Smooth muscle cell (in vitro differentiated cells): Measurements from ENCODE around the gene POLN. TPM values are rescaled to one million over a fixed set of nuclear protein-coding genes. Genes with fewer than 3 reads are reported as not detected.

ENCODE experiments used
- DNase-seq: peaks from one replicate; lab custom pipeline; 2025; ENCODE audit not compliant: unreplicated experiment; lab: John Stamatoyannopoulos, UW
- H2AFZ ChIP-seq: fragments of 200-600 bp; sonication (generic); 2 replicates; pipeline ENCODE4 v1.6.0; 2016; ENCODE audit warnings: antibody characterized with exemption, low read depth, mild to moderate bottlenecking
- H3F3A ChIP-seq: fragments of 200-600 bp; sonication (generic); 2 replicates; pipeline ENCODE4 v1.6.0; 2017; ENCODE audit warnings: antibody characterized with exemption, low read depth
- H3K27ac ChIP-seq: fragments of 200-600 bp; sonication (generic); 2 replicates; pipeline ENCODE4 v1.5.1; 2016; ENCODE audit warnings: low read depth, mild to moderate bottlenecking
- H3K27me3 ChIP-seq: fragments of 200-600 bp; sonication (generic); 2 replicates; pipeline ENCODE4 v1.6.1; 2016; ENCODE audit warnings: low read depth, mild to moderate bottlenecking
- H3K36me3 ChIP-seq: fragments of 200-600 bp; sonication (generic); 2 replicates; pipeline ENCODE4 v1.5.1; 2016; ENCODE audit warnings: low read depth
- H3K4me1 ChIP-seq: fragments of 200-600 bp; sonication (generic); 2 replicates; pipeline ENCODE4 v1.5.1; 2016; ENCODE audit warnings: low read depth
- H3K4me2 ChIP-seq: fragments of 200-600 bp; sonication (generic); 2 replicates; pipeline ENCODE4 v1.6.0; 2016; ENCODE audit warnings: mild to moderate bottlenecking
- H3K4me3 ChIP-seq: fragments of 200-600 bp; sonication (generic); 2 replicates; pipeline ENCODE4 v1.5.1; 2016; ENCODE audit warnings: mild to moderate bottlenecking
- H3K79me2 ChIP-seq: fragments of 200-600 bp; sonication (generic); 2 replicates; pipeline ENCODE4 v1.6.0; 2016; ENCODE audit warnings: low read depth, mild to moderate bottlenecking
- H3K9ac ChIP-seq: fragments of 200-600 bp; sonication (generic); 2 replicates; pipeline ENCODE4 v1.6.0; 2016; ENCODE audit warnings: low read depth
- H3K9me3 ChIP-seq: fragments of 200-600 bp; sonication (generic); replicated peaks from 2 replicates; pipeline ENCODE4 v1.5.1; 2016; ENCODE audit warnings: low read depth
- H4K20me1 ChIP-seq: fragments of 200-600 bp; sonication (generic); 2 replicates; pipeline ENCODE4 v1.6.0; 2016; ENCODE audit warnings: low read depth
- WGBS: methylation state at CpG from one replicate; pipeline ENCODE4 v1.1.7; 2016; ENCODE audit warnings: low lambda C conversion rate; 5-methylcytosine and 5-hydroxymethylcytosine counted together
- polyA plus RNA-seq: library from polyadenylated mRNA; unstranded; fragments of >200 nt; fragmentation: Nextera tagmentation; extraction: Ambion mirVana; gene quantifications from 2 replicates; pipeline ENCODE4 v1.2.1, GENCODE V29; 2016
- total RNA-seq: library from RNA; depleted of rRNA; stranded (reverse); fragments of >200 nt; gene quantifications from 2 replicates; pipeline ENCODE4 v1.2.3, GENCODE V29; 2014
- TF ChIP-seq, protein P1 (sequence below): fragments of 200-600 bp; sonication (generic); IDR thresholded peaks from 2 replicates; pipeline ENCODE4 v1.5.1; 2017; ENCODE audit warnings: borderline replicate concordance, mild to moderate bottlenecking, antibody characterized with exemption; ENCODE audit not compliant: insufficient read depth, poor library complexity, severe bottlenecking

POLN gene
- total and polyA plus RNA-seq, 2 experiments from 2014 or later, result 0.35 to 3.0 TPM

DNA sequence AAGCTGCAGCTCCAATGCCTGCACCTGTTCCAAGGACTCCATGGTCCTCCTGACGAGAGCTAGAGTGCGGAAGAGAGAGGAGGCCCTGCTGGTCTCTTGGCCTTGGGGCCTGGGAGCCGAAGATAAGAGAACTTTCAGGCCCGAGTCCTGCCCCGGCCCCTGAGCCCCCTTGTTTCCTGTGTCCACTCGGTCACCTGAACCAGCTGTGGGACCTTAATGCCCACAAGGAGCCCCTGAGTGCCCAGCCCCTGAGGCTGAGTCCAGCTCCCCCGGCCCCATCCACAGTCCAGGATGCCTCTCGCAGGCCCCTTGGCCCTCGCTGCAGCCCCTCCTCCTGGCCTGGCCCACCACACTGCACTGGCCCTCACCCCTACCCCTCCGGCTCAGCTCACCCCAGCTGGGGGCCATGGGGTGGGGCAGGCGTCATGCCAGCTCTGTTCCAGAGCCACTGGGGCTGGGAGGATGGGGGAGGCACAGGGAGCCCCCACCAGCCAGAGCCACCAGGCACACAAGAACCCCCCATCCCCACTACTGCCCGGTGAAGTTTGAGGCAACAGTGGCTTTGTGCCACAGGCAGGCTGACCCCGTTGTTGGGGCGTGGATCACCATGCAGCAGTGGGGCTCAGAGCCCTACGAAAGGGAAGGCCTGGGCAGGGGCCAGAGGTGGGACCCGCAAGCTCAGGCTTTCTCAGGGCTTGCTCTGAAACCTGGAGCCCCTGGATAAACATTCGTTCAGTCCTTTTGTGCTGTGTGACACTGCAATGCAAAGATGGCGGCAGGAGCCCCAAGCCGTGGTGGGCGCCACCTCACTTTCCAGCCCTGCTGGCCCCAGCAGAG is 168.7 kb downstream of the POLN start:
- Histone ChIP-seq H3K9ac (no peak overlapping the region), H3K9me3 (no peaks in the 10 kb centered on the region), H3F3A (no peaks in the 10 kb centered on the region), H3K27ac (no peak overlapping the region), H3K4me1 (no peaks in the 10 kb centered on the region), H3K27me3 (no peaks in the 10 kb centered on the region), H3K79me2 (no peaks in the 10 kb centered on the region), H3K4me3 (no peak overlapping the region), H4K20me1 (no peaks in the 10 kb centered on the region), H2AFZ (no peak overlapping the region), H3K36me3 (no peaks in the 10 kb centered on the region), H3K4me2 (no peak overlapping the region)
- WGBS, result 96% methylated on average over 16 of the region's 20 CpGs
- no peak for DNase-seq
- TF ChIP-seq, protein P1, sequence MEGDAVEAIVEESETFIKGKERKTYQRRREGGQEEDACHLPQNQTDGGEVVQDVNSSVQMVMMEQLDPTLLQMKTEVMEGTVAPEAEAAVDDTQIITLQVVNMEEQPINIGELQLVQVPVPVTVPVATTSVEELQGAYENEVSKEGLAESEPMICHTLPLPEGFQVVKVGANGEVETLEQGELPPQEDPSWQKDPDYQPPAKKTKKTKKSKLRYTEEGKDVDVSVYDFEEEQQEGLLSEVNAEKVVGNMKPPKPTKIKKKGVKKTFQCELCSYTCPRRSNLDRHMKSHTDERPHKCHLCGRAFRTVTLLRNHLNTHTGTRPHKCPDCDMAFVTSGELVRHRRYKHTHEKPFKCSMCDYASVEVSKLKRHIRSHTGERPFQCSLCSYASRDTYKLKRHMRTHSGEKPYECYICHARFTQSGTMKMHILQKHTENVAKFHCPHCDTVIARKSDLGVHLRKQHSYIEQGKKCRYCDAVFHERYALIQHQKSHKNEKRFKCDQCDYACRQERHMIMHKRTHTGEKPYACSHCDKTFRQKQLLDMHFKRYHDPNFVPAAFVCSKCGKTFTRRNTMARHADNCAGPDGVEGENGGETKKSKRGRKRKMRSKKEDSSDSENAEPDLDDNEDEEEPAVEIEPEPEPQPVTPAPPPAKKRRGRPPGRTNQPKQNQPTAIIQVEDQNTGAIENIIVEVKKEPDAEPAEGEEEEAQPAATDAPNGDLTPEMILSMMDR, result no peak

DNA sequence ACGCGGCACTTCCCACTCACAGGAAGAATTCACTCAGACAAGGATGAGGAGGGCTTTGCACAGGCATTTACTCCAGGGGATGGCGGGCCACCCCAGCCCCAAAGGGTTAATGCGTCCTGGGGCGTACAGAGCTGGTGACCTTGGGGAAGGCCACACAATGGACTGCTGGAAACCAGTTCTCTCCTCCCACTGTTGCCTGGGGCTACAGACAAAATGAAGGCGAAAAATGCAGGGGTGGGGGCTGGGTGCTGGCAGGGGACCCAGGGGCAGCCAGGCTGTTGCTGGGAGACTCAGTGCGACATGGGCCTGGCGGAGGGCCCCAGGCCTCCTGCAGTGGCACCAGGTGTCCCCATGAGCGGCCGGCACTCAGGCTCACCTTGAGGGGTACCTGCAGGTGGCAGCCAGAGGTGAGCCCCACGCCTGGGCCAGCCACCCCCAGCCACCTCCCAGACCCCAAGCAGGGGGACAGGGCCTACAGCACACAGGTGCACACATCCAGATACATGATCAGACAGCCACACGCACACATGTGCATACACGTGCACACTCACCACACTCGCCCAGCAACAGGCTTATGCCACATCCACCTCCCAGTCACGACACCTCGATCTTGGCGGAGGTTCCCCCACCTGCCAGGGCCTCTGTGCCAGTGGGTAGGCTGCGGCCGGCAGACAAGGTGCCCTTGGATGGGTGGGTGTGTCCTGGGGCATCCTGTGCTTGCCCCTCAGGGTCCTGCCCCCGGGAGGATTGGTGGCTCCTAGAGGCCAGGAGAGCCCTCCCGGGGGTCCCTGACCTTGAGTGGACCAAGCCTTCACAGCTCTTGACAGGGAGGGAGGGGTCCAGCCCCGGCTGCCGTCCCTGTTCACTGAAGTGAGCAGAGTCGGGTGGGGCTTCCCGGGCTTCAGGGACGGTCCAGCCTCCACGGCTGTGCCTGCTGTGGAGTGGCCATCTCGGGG is 169.7 kb downstream of the POLN start:
- no peaks in the 10 kb centered on the region for H3F3A ChIP-seq
- H4K20me1 ChIP-seq, result no peaks in the 10 kb centered on the region
- no peaks in the 10 kb centered on the region for H3K79me2 ChIP-seq
- H3K9me3 ChIP-seq, result no peaks in the 10 kb centered on the region
- H3K4me2 ChIP-seq, result no peak overlapping the region
- DNase-seq, result no peak
- H2AFZ ChIP-seq, result no peak overlapping the region
- TF ChIP-seq, protein P1, result no peak
- H3K9ac ChIP-seq, result no peak overlapping the region
- H3K4me3 ChIP-seq, result no peak overlapping the region
- WGBS, result 86% methylated on average over 26 of the region's 28 CpGs
- H3K36me3 ChIP-seq, result no peaks in the 10 kb centered on the region
- H3K27me3 ChIP-seq, result no peaks in the 10 kb centered on the region
- H3K27ac ChIP-seq, result no peak overlapping the region
- H3K4me1 ChIP-seq, result no peaks in the 10 kb centered on the region

DNA sequence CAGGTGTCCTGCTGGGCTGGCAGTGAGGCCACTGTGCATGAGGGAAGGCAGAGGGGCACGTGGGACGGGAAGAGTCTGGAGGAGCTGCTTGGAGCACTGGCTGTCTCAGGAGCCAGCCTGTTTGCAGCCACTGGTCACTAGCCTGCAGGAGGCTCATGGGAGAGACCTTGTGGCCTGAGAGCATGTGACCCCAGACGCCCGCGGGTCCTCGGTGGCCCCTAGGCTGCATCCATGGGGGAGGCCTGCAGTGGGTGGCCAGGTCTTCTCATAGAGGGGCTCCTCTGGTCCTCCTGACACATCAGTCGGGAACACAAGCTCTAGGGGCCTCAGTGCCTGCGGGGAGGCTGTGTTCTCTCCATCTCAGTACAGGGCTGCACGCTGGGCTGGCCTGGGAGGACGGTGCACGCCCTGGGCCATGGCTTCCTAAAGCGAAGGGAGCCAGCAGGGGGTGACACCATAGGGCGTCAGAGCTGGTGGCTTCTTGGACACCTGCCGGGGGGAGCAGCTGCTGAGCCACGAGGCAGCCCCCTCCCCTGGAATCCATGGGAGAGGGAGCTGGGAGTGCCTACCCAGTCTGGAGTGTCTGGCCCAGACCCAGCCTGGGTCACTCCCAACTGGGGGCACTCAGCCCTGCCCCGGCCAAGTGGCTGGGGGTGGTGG is 170.5 kb downstream of the POLN start:
- no peaks in the 10 kb centered on the region for H3F3A ChIP-seq
- H3K36me3 ChIP-seq, result no peaks in the 10 kb centered on the region
- H3K9ac ChIP-seq, result no peak overlapping the region
- H3K4me2 ChIP-seq, result no peak overlapping the region
- no peaks in the 10 kb centered on the region for H3K79me2 ChIP-seq
- no peaks in the 10 kb centered on the region for H3K9me3 ChIP-seq
- no peaks in the 10 kb centered on the region for H4K20me1 ChIP-seq
- H3K27ac ChIP-seq, result no peak overlapping the region
- no peak overlapping the region for H3K4me3 ChIP-seq
- no peak overlapping the region for H2AFZ ChIP-seq
- no peaks in the 10 kb centered on the region for H3K4me1 ChIP-seq
- no peak for DNase-seq
- no peaks in the 10 kb centered on the region for H3K27me3 ChIP-seq
- TF ChIP-seq, protein P1, result no peak
- WGBS, result 82% methylated on average over 16 of the region's 16 CpGs
